Activated T-cell treated with anti-CD3 and anti-CD28 coated beads, Interleukin-2, amount 50 U/mL, for 72 hours (primary cell): ENCODE results near the gene KCNQ1. TPM values are rescaled to one million over a fixed set of nuclear protein-coding genes. Genes with fewer than 3 reads are reported as not detected.

ENCODE experiments used
- ATAC-seq, 2 donors: fragments of 150-1000 bp; cut with Tn5 transposase; replicated peaks in 1 of 2; 2 replicates each; pipeline ENCODE4 v1.10.0; 2021; ENCODE audit warnings: moderate library complexity in 2 of 2, mild to moderate bottlenecking in 1 of 2
- DNase-seq, 2 donors: peaks; one replicate each; pipeline ENCODE4 v3.0.0; 2021 to 2022; ENCODE audit warnings: mixed read lengths in 1 of 2
- H3K27ac Mint-ChIP-seq: one replicate; pipeline ENCODE4 v1.8.0; 2022; ENCODE audit warnings: mild to moderate bottlenecking, moderate library complexity, mixed read lengths
- H3K27me3 Mint-ChIP-seq: one replicate; pipeline ENCODE4 v1.8.0; 2022; ENCODE audit warnings: low read depth, mixed read lengths
- H3K36me3 Mint-ChIP-seq, 2 donors: one replicate each; pipeline ENCODE4 v1.8.0; 2022; ENCODE audit warnings: mixed read lengths in 2 of 2, mild to moderate bottlenecking in 1 of 2; ENCODE audit not compliant: insufficient read depth in 2 of 2
- H3K4me1 Mint-ChIP-seq: one replicate; pipeline ENCODE4 v1.8.0; 2022; ENCODE audit warnings: low read depth, mixed read lengths
- H3K4me3 Mint-ChIP-seq, 2 donors: one replicate each; pipeline ENCODE4 v1.8.0; 2022; ENCODE audit warnings: mild to moderate bottlenecking in 2 of 2, mixed read lengths in 2 of 2, moderate library complexity in 2 of 2
- H3K9me3 Mint-ChIP-seq, 2 donors: one replicate each; pipeline ENCODE4 v1.8.0; 2022; ENCODE audit warnings: mixed read lengths in 2 of 2
- total RNA-seq, 2 donors: library from RNA; stranded (reverse); gene quantifications; one replicate each; pipeline ENCODE4 v1.2.3, GENCODE V29; 2022

KCNQ1 gene
- total RNA-seq, 2 donors from 2014 or later, result 11.4 TPM

- no peak overlapping the region for H3K27ac Mint-ChIP-seq
- H3K9me3 Mint-ChIP-seq, result no peaks in the 10 kb centered on the region
- DNase-seq (no peak), ATAC-seq (no peak)
- H3K27me3 Mint-ChIP-seq, result no peaks in the 10 kb centered on the region
- no peak overlapping the region for H3K4me3 Mint-ChIP-seq
- no peaks in the 10 kb centered on the region for H3K4me1 Mint-ChIP-seq
- H3K36me3 Mint-ChIP-seq, result no peaks in the 10 kb centered on the region
These were observed 222.2 kb downstream of the KCNQ1 start for GRCh38 chr11:2666828-2667570.

GRCh38 chr11:2667940-2668339, 223.1 kb downstream of the KCNQ1 start:
- H3K27ac Mint-ChIP-seq, result no peak overlapping the region
- no peaks in the 10 kb centered on the region for H3K36me3 Mint-ChIP-seq
- no peaks in the 10 kb centered on the region for H3K4me1 Mint-ChIP-seq
- H3K27me3 Mint-ChIP-seq, result no peaks in the 10 kb centered on the region
- DNase-seq (no peak), ATAC-seq (no peak)
- H3K9me3 Mint-ChIP-seq, result no peaks in the 10 kb centered on the region
- H3K4me3 Mint-ChIP-seq, result no peak overlapping the region

GRCh38 chr11:2668876-2669275, 224.1 kb downstream of the KCNQ1 start:
- Mint-ChIP-seq H3K9me3 (no peaks in the 10 kb centered on the region), H3K27ac (no peak overlapping the region), H3K27me3 (no peaks in the 10 kb centered on the region), H3K36me3 (no peaks in the 10 kb centered on the region), H3K4me3 (no peak overlapping the region), H3K4me1 (no peaks in the 10 kb centered on the region)
- ATAC-seq (no peak), DNase-seq (no peak)

GRCh38 chr11:2669634-2670469, 225.0 kb downstream of the KCNQ1 start:
- Mint-ChIP-seq H3K27ac (no peak overlapping the region), H3K4me1 (no peaks in the 10 kb centered on the region), H3K36me3 (no peaks in the 10 kb centered on the region), H3K27me3 (no peaks in the 10 kb centered on the region), H3K9me3 (no peaks in the 10 kb centered on the region), H3K4me3 (no peak overlapping the region)
- DNase-seq, result no peak
- ATAC-seq, result no peak

GRCh38 chr11:2670541-2671100, 225.8 kb downstream of the KCNQ1 start:
- ATAC-seq (no peak), DNase-seq (no peak)
- Mint-ChIP-seq H3K27me3 (no peaks in the 10 kb centered on the region), H3K27ac (no peak overlapping the region), H3K9me3 (no peaks in the 10 kb centered on the region), H3K4me1 (no peaks in the 10 kb centered on the region), H3K36me3 (no peaks in the 10 kb centered on the region), H3K4me3 (no peak overlapping the region)

GRCh38 chr11:2671748-2672147, 226.9 kb downstream of the KCNQ1 start:
- Mint-ChIP-seq H3K9me3 (no peaks in the 10 kb centered on the region), H3K4me3 (no peak overlapping the region), H3K27ac (no peak overlapping the region), H3K36me3 (no peaks in the 10 kb centered on the region), H3K27me3 (no peaks in the 10 kb centered on the region), H3K4me1 (no peaks in the 10 kb centered on the region)
- DNase-seq (no peak), ATAC-seq (no peak)

GRCh38 chr11:2672553-2673249, 227.9 kb downstream of the KCNQ1 start:
- Mint-ChIP-seq H3K4me3 (no peak overlapping the region), H3K36me3 (no peaks in the 10 kb centered on the region), H3K9me3 (no peaks in the 10 kb centered on the region), H3K27me3 (no peaks in the 10 kb centered on the region), H3K4me1 (no peaks in the 10 kb centered on the region), H3K27ac (no peak overlapping the region)
- ATAC-seq (no peak), DNase-seq (no peak)

GRCh38 chr11:2673250-2673610, 228.4 kb downstream of the KCNQ1 start:
- no peaks in the 10 kb centered on the region for H3K4me1 Mint-ChIP-seq
- no peak for ATAC-seq
- no peaks in the 10 kb centered on the region for H3K36me3 Mint-ChIP-seq
- H3K9me3 Mint-ChIP-seq, result no peaks in the 10 kb centered on the region
- DNase-seq, result no peak
- no peaks in the 10 kb centered on the region for H3K27me3 Mint-ChIP-seq
- H3K27ac Mint-ChIP-seq, result no peak overlapping the region
- no peak overlapping the region for H3K4me3 Mint-ChIP-seq

- no peak overlapping the region for H3K4me3 Mint-ChIP-seq
- no peaks in the 10 kb centered on the region for H3K9me3 Mint-ChIP-seq
- no peaks in the 10 kb centered on the region for H3K4me1 Mint-ChIP-seq
- DNase-seq, result no peak
- H3K36me3 Mint-ChIP-seq, result no peaks in the 10 kb centered on the region
- no peak overlapping the region for H3K27ac Mint-ChIP-seq
- ATAC-seq, result no peak
- no peaks in the 10 kb centered on the region for H3K27me3 Mint-ChIP-seq
These were observed 229.2 kb downstream of the KCNQ1 start for GRCh38 chr11:2673871-2674471.

- no peaks in the 10 kb centered on the region for H3K36me3 Mint-ChIP-seq
- no peaks in the 10 kb centered on the region for H3K27me3 Mint-ChIP-seq
- DNase-seq (no peak), ATAC-seq (no peak)
- H3K27ac Mint-ChIP-seq, result no peak overlapping the region
- peaks cover 6% of the 10 kb centered on the region for H3K4me1 Mint-ChIP-seq
- no peaks in the 10 kb centered on the region for H3K9me3 Mint-ChIP-seq
- H3K4me3 Mint-ChIP-seq, result no peak overlapping the region
These were observed 229.9 kb downstream of the KCNQ1 start for GRCh38 chr11:2674658-2675131.

GRCh38 chr11:2675540-2675939, 230.7 kb downstream of the KCNQ1 start:
- DNase-seq, result no peak
- H3K4me1 Mint-ChIP-seq, result peaks cover 7% of the 10 kb centered on the region
- H3K27ac Mint-ChIP-seq, result no peak overlapping the region
- H3K27me3 Mint-ChIP-seq, result no peaks in the 10 kb centered on the region
- no peaks in the 10 kb centered on the region for H3K9me3 Mint-ChIP-seq
- H3K36me3 Mint-ChIP-seq, result no peaks in the 10 kb centered on the region
- ATAC-seq, result no peak
- no peak overlapping the region for H3K4me3 Mint-ChIP-seq

- no peak overlapping the region for H3K27ac Mint-ChIP-seq
- H3K9me3 Mint-ChIP-seq, result no peaks in the 10 kb centered on the region
- no peak for ATAC-seq
- DNase-seq, result no peak
- H3K36me3 Mint-ChIP-seq, result no peaks in the 10 kb centered on the region
- peaks cover 7% of the 10 kb centered on the region for H3K4me1 Mint-ChIP-seq
- H3K4me3 Mint-ChIP-seq, result no peak overlapping the region
- H3K27me3 Mint-ChIP-seq, result no peaks in the 10 kb centered on the region
These were observed 232.3 kb downstream of the KCNQ1 start for GRCh38 chr11:2677127-2677526.

- no peaks in the 10 kb centered on the region for H3K27me3 Mint-ChIP-seq
- H3K4me1 Mint-ChIP-seq, result peaks cover 7% of the 10 kb centered on the region
- no peak overlapping the region for H3K27ac Mint-ChIP-seq
- no peaks in the 10 kb centered on the region for H3K9me3 Mint-ChIP-seq
- ATAC-seq (no peak), DNase-seq (no peak)
- H3K36me3 Mint-ChIP-seq, result no peaks in the 10 kb centered on the region
- no peak overlapping the region for H3K4me3 Mint-ChIP-seq
These were observed 233.6 kb downstream of the KCNQ1 start for GRCh38 chr11:2678396-2678795.
